MV-4-11 (cell line): Measurements from ENCODE around the gene FNDC8.
"Not testable (repeated sequence)": the region's sequence is repeated elsewhere in the genome, so short reads cannot be mapped to it uniquely, and the experiment has no call there.

Experiments used
- DNase-seq: peaks from one replicate; lab custom pipeline; 2025; lab: John Stamatoyannopoulos, UW

The FNDC8 gene

GRCh38 chr17:35171834-35172233, 50.4 kb downstream of the FNDC8 start:
- DNase-seq: no peak

GRCh38 chr17:35172321-35172720, 50.9 kb downstream of the FNDC8 start:
- DNase-seq: not testable (repeated sequence)

GRCh38 chr17:35174835-35175334, 53.5 kb downstream of the FNDC8 start:
- no peak for DNase-seq

DNA sequence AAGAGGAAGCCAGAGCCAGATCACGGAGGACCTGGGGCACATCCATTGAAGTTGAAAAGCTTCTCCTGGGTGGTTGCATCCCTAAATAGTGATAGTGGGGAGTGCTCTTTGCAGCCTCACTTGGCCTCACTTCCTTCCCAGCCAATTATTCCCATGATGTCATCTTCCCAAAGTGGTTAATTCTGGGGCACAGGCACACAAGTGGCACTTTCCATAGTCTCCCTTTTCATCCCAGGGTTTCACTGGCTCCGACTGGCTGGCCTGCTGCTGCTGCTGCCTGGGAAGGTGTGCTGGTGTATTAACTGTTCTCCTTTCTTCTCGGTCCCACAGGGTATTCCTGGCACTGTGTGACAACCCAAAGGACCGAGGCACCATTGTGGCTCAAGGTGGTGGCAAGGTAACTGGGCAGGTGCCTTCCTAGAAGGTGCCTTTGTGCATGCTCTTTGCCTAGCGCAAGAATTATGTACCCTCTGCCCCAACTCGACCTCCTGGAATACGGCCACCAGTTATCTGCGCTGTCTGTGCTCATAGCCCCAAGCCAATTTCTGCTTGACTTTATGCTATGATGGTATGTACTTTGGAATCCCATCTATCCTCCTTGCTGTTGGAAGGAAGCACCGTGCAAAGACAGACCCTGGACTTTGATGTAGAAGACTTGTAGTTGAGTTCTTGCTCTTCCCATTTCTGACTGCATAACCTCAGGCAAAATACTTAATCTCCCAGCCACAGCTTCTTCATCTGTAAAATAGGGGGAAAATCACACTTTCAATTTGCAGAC, 54.4 kb downstream of the FNDC8 start:
- DNase-seq: no peak

DNA sequence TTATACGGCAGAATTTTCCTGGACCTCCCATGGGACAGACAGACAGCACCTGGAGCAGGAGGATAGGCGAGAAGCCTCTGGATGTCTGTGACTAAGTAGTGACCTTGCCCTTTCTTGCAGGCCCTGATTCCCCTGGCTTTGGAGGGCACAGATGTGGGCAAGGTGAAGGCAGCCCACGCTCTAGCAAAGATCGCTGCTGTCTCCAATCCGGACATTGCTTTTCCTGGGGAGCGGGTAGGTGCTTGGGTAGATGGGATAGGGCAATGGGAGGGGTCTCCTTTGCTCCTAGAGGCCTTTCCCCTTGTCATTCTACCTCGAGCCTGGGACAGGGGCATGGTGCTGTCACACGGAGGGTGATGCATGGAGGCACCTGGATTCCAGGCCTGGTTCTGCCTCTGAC, 55.5 kb downstream of the FNDC8 start:
- no peak for DNase-seq

GRCh38 chr17:35179379-35179778, 58.0 kb downstream of the FNDC8 start:
- DNase-seq: not testable (repeated sequence)
